Stimulated activated CD4-positive, alpha-beta T cell treated with anti-CD3 and anti-CD28 coated beads, Interleukin-12 subunit alpha, Interleukin-12 subunit beta, amount 100 ng/mL, for 4 hours (primary cell): Measurements from ENCODE around the gene SH2D3C.

Experiments
- DNase-seq: peaks from one replicate; pipeline ENCODE4 v3.0.0-alpha.2; 2020

SH2D3C gene

GRCh38 chr9:127715470-127716337, 62.8 kb downstream of the SH2D3C start, which contains the start of the genes PTRH1 and TTC16:
Gene PTRH1, minus strand, starts transcription at chr9:127715663. Its CDS starts 24 bp downstream, at chr9:127715639.
Gene TTC16, plus strand, starts transcription at chr9:127716079. Its CDS starts 67 bp downstream, at chr9:127716146.
- DNase-seq = peak; percentile 98

GRCh38 chr9:127714951-127715469, 63.5 kb downstream of the SH2D3C start:
- peak; percentile 12 for DNase-seq

- DNase-seq = no peak
Measured at GRCh38 chr9:127714020-127714750, 64.3 kb downstream of the SH2D3C start.

- DNase-seq = no peak
Measured at GRCh38 chr9:127712867-127713266, 65.6 kb downstream of the SH2D3C start.

- DNase-seq = no peak
Measured at GRCh38 chr9:127712371-127712770, 66.1 kb downstream of the SH2D3C start.

GRCh38 chr9:127711831-127712274, 66.6 kb downstream of the SH2D3C start:
- DNase-seq = no peak

GRCh38 chr9:127711226-127711701, 67.2 kb downstream of the SH2D3C start:
- no peak for DNase-seq

GRCh38 chr9:127710204-127710783, 68.2 kb downstream of the SH2D3C start:
- DNase-seq = no peak

- DNase-seq = no peak
Measured at GRCh38 chr9:127708952-127709587, 69.4 kb downstream of the SH2D3C start.

GRCh38 chr9:127707766-127708165, 70.7 kb downstream of the SH2D3C start:
- DNase-seq = no peak

- DNase-seq = no peak
Measured at GRCh38 chr9:127706836-127707241, 71.6 kb downstream of the SH2D3C start, which contains the start of gene CFAP157. Gene CFAP157, plus strand, starts transcription at chr9:127706988. Its CDS starts 44 bp downstream, at chr9:127707032.

GRCh38 chr9:127705577-127706379, 72.7 kb downstream of the SH2D3C start:
- DNase-seq = no peak

- no peak for DNase-seq
Measured at GRCh38 chr9:127703289-127703946, 75.0 kb downstream of the SH2D3C start.

- DNase-seq = no peak
Measured at GRCh38 chr9:127700594-127701255, 77.7 kb downstream of the SH2D3C start.

- no peak for DNase-seq
Measured at GRCh38 chr9:127700140-127700539, 78.3 kb downstream of the SH2D3C start.

- DNase-seq = peak; percentile 80
Measured at GRCh38 chr9:127698985-127699670, 79.3 kb downstream of the SH2D3C start.

- DNase-seq = no peak
Measured at GRCh38 chr9:127698386-127698785, 80.1 kb downstream of the SH2D3C start.

- no peak for DNase-seq
Measured at GRCh38 chr9:127697575-127697974, 80.9 kb downstream of the SH2D3C start.

GRCh38 chr9:127694890-127695720, 83.4 kb downstream of the SH2D3C start:
- no peak for DNase-seq
